ENCODE data around the gene PLIN3. TPM values are rescaled to one million over a fixed set of nuclear protein-coding genes. Genes with fewer than 3 reads are reported as not detected.

The PLIN3 gene
- total and polyA plus RNA-seq, 9 of the 15 experiments (the other 6 are each of a cell fraction or from before 2014, with no cell fraction given): 7.5 to 75.6 (median 43.1) TPM

DNA sequence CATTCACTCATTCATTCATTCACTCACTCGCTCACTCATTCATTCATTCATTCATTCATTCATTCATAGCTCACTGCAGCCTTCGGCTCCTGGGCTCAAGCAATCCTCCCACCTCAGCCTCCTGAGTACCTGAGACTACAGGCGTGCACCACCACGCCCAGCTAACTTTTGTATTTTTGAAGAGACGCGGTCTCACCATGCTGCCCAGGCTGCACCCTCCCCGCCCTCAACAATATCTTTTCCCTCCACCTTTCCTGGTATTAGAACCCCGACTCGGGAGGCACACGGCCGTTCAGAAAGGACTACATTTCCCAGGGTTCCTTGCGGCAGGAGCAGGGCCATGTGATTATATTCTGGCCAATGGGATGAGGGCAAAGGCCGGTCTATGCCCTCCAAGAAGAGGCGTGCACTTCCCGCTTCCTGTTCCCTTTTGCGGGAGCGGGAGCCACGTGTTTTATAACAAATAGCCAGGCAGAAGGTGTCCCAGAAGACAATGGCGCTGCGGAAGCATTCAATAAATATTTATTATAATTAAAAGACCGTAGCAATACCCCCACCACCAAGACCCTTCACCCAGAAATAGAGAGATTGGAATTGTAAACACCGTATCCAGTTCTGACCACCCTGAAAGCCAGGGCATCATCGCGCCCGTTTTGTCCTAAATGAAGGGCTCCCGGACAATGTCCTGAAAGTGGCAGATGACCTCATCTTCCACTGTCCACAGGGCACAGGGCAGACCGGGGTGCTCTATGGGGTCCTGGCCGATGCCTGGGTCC is 51.9 kb downstream of the PLIN3 start (continued):
- no peak for TF ChIP-seq NCOA6 (IDR thresholded peaks at IDR 0.05)
- TF ChIP-seq, protein P1, sequence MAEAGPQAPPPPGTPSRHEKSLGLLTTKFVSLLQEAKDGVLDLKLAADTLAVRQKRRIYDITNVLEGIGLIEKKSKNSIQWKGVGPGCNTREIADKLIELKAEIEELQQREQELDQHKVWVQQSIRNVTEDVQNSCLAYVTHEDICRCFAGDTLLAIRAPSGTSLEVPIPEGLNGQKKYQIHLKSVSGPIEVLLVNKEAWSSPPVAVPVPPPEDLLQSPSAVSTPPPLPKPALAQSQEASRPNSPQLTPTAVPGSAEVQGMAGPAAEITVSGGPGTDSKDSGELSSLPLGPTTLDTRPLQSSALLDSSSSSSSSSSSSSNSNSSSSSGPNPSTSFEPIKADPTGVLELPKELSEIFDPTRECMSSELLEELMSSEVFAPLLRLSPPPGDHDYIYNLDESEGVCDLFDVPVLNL (CRISPR knock-in tag; IDR thresholded peaks at IDR 0.05; ENCODE audit: low read depth): 0 out of 2 replicates have a peak, but pooled peaks have one; percentile 55
- TF ChIP-seq, protein P2, sequence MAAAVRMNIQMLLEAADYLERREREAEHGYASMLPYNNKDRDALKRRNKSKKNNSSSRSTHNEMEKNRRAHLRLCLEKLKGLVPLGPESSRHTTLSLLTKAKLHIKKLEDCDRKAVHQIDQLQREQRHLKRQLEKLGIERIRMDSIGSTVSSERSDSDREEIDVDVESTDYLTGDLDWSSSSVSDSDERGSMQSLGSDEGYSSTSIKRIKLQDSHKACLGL (CRISPR knock-in tag; IDR thresholded peaks at IDR 0.05; ENCODE audit: borderline replicate concordance, poor library complexity, severe bottlenecking): peak; percentile 67
- TF ChIP-seq, protein P3, sequence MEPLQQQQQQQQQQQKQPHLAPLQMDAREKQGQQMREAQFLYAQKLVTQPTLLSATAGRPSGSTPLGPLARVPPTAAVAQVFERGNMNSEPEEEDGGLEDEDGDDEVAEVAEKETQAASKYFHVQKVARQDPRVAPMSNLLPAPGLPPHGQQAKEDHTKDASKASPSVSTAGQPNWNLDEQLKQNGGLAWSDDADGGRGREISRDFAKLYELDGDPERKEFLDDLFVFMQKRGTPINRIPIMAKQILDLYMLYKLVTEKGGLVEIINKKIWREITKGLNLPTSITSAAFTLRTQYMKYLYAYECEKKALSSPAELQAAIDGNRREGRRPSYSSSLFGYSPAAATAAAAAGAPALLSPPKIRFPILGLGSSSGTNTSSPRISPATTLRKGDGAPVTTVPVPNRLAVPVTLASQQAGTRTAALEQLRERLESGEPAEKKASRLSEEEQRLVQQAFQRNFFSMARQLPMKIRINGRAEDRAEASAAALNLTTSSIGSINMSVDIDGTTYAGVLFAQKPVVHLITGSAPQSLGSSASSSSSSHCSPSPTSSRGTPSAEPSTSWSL (CRISPR knock-in tag; IDR thresholded peaks at IDR 0.05; ENCODE audit: borderline replicate concordance): no peak
- peak; percentile 96; the same call in 1 of the 2 replicates for TF ChIP-seq POLR2AphosphoS2 (IDR thresholded peaks at IDR 0.05; ENCODE audit: low read length)
- TF ChIP-seq, protein P4, sequence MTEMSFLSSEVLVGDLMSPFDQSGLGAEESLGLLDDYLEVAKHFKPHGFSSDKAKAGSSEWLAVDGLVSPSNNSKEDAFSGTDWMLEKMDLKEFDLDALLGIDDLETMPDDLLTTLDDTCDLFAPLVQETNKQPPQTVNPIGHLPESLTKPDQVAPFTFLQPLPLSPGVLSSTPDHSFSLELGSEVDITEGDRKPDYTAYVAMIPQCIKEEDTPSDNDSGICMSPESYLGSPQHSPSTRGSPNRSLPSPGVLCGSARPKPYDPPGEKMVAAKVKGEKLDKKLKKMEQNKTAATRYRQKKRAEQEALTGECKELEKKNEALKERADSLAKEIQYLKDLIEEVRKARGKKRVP (CRISPR knock-in tag; IDR thresholded peaks at IDR 0.05): no peak
- TF ChIP-seq, protein P5, sequence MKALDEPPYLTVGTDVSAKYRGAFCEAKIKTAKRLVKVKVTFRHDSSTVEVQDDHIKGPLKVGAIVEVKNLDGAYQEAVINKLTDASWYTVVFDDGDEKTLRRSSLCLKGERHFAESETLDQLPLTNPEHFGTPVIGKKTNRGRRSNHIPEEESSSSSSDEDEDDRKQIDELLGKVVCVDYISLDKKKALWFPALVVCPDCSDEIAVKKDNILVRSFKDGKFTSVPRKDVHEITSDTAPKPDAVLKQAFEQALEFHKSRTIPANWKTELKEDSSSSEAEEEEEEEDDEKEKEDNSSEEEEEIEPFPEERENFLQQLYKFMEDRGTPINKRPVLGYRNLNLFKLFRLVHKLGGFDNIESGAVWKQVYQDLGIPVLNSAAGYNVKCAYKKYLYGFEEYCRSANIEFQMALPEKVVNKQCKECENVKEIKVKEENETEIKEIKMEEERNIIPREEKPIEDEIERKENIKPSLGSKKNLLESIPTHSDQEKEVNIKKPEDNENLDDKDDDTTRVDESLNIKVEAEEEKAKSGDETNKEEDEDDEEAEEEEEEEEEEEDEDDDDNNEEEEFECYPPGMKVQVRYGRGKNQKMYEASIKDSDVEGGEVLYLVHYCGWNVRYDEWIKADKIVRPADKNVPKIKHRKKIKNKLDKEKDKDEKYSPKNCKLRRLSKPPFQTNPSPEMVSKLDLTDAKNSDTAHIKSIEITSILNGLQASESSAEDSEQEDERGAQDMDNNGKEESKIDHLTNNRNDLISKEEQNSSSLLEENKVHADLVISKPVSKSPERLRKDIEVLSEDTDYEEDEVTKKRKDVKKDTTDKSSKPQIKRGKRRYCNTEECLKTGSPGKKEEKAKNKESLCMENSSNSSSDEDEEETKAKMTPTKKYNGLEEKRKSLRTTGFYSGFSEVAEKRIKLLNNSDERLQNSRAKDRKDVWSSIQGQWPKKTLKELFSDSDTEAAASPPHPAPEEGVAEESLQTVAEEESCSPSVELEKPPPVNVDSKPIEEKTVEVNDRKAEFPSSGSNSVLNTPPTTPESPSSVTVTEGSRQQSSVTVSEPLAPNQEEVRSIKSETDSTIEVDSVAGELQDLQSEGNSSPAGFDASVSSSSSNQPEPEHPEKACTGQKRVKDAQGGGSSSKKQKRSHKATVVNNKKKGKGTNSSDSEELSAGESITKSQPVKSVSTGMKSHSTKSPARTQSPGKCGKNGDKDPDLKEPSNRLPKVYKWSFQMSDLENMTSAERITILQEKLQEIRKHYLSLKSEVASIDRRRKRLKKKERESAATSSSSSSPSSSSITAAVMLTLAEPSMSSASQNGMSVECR (CRISPR knock-in tag; IDR thresholded peaks at IDR 0.05): no peak; the same call in 1 of the 2 replicates
- TF ChIP-seq C11orf30 (IDR thresholded peaks at IDR 0.05; ENCODE audit: low read depth): no peak
- no peak for TF ChIP-seq SETDB1 (IDR thresholded peaks at IDR 0.05; ENCODE audit: low read length)
- TF ChIP-seq DNMT1 (IDR thresholded peaks at IDR 0.05): no peak
- no peak for TF ChIP-seq ZNF140 (CRISPR knock-in tag; IDR thresholded peaks at IDR 0.05)
- TF ChIP-seq SMARCA4 (IDR thresholded peaks at IDR 0.05): no peak; the same call in 1 of the 2 replicates
- no peak for TF ChIP-seq LARP7 (IDR thresholded peaks at IDR 0.05)
- TF ChIP-seq ZNF584 (CRISPR knock-in tag; IDR thresholded peaks at IDR 0.05; ENCODE audit: low read depth): 0 out of 2 replicates have a peak, but pooled peaks have one; percentile 40
- TF ChIP-seq ZNF146 (CRISPR knock-in tag; IDR thresholded peaks at IDR 0.05; ENCODE audit: unreplicated experiment): no peak
- no peak for TF ChIP-seq ZFP36 (IDR thresholded peaks at IDR 0.05; ENCODE audit: low read depth, low read length, partially characterized antibody)
- TF ChIP-seq, protein P6, sequence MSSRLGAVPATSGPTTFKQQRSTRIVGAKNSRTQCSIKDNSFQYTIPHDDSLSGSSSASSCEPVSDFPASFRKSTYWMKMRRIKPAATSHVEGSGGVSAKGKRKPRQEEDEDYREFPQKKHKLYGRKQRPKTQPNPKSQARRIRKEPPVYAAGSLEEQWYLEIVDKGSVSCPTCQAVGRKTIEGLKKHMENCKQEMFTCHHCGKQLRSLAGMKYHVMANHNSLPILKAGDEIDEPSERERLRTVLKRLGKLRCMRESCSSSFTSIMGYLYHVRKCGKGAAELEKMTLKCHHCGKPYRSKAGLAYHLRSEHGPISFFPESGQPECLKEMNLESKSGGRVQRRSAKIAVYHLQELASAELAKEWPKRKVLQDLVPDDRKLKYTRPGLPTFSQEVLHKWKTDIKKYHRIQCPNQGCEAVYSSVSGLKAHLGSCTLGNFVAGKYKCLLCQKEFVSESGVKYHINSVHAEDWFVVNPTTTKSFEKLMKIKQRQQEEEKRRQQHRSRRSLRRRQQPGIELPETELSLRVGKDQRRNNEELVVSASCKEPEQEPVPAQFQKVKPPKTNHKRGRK (tag; IDR thresholded peaks at IDR 0.05): no peak
- TF ChIP-seq ZNF143 (CRISPR knock-in tag; IDR thresholded peaks at IDR 0.05): peak; percentile 93

Measured in K562 (cell line).